IPS-18a (cell line): ENCODE measurements around the gene TGFBR2.

Experiments
- H3K27ac ChIP-seq: one replicate; pipeline ENCODE4 v1.5.1; 2013; ENCODE audit warnings: low read length
- H3K27me3 ChIP-seq: one replicate; pipeline ENCODE4 v1.6.1; 2013; ENCODE audit warnings: mild to moderate bottlenecking, low read length; ENCODE audit not compliant: control insufficient read depth, insufficient read depth
- H3K36me3 ChIP-seq: one replicate; pipeline ENCODE4 v1.6.1; 2013; ENCODE audit warnings: low read depth, low read length; ENCODE audit not compliant: control insufficient read depth
- H3K4me1 ChIP-seq: one replicate; pipeline ENCODE4 v1.6.1; 2013; ENCODE audit warnings: low read depth, low read length; ENCODE audit not compliant: control insufficient read depth
- H3K4me3 ChIP-seq: one replicate; pipeline ENCODE4 v1.5.1; 2013; ENCODE audit warnings: low read length
- H3K9ac ChIP-seq: one replicate; pipeline ENCODE4 v1.6.1; 2013; ENCODE audit warnings: mild to moderate bottlenecking, low read length, moderate library complexity
- H3K9me3 ChIP-seq: one replicate; pipeline ENCODE4 v1.6.1; 2013; ENCODE audit warnings: low read depth, low read length; ENCODE audit not compliant: control insufficient read depth

TGFBR2 gene

DNA sequence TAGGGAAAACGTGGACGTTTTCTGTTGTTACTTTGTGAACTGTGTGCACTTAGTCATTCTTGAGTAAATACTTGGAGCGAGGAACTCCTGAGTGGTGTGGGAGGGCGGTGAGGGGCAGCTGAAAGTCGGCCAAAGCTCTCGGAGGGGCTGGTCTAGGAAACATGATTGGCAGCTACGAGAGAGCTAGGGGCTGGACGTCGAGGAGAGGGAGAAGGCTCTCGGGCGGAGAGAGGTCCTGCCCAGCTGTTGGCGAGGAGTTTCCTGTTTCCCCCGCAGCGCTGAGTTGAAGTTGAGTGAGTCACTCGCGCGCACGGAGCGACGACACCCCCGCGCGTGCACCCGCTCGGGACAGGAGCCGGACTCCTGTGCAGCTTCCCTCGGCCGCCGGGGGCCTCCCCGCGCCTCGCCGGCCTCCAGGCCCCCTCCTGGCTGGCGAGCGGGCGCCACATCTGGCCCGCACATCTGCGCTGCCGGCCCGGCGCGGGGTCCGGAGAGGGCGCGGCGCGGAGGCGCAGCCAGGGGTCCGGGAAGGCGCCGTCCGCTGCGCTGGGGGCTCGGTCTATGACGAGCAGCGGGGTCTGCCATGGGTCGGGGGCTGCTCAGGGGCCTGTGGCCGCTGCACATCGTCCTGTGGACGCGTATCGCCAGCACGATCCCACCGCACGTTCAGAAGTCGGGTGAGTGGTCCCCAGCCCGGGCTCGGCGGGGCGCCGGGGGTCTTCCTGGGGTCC, at the start of gene TGFBR2:
Gene TGFBR2, plus strand, starts transcription at position 301 of the 731 bp plus-strand sequence. Its CDS starts 283 bp downstream, at position 584.
- Histone ChIP-seq H3K9ac (peak within 1 kb of the TSS; percentile 61), H3K36me3 (no peaks in the 10 kb centered on the region), H3K4me1 (peaks cover 12% of the 10 kb centered on the region), H3K27ac (peak within 1 kb of the TSS; percentile 10), H3K9me3 (no peaks in the 10 kb centered on the region), H3K27me3 (peaks cover 17% of the 10 kb centered on the region), H3K4me3 (peak within 1 kb of the TSS; percentile 61)

- no peaks in the 10 kb centered on the region for H3K27me3 ChIP-seq
- H3K4me3 ChIP-seq = no peak overlapping the region
- H3K36me3 ChIP-seq = no peaks in the 10 kb centered on the region
- no peaks in the 10 kb centered on the region for H3K9me3 ChIP-seq
- H3K9ac ChIP-seq = no peak overlapping the region
- no peaks in the 10 kb centered on the region for H3K4me1 ChIP-seq
- no peak overlapping the region for H3K27ac ChIP-seq
Measured at GRCh38 chr3:30557746-30558303, 48.6 kb upstream of the TGFBR2 start.

GRCh38 chr3:30563956-30564355, 42.4 kb upstream of the TGFBR2 start:
- Histone ChIP-seq H3K4me1 (no peaks in the 10 kb centered on the region), H3K4me3 (no peak overlapping the region), H3K36me3 (no peaks in the 10 kb centered on the region), H3K9ac (no peak overlapping the region), H3K27me3 (no peaks in the 10 kb centered on the region), H3K9me3 (no peaks in the 10 kb centered on the region), H3K27ac (no peak overlapping the region)

GRCh38 chr3:30567139-30567753, 39.2 kb upstream of the TGFBR2 start:
- no peaks in the 10 kb centered on the region for H3K36me3 ChIP-seq
- no peaks in the 10 kb centered on the region for H3K4me1 ChIP-seq
- H3K27me3 ChIP-seq = no peaks in the 10 kb centered on the region
- H3K9ac ChIP-seq = no peak overlapping the region
- no peak overlapping the region for H3K4me3 ChIP-seq
- H3K9me3 ChIP-seq = no peaks in the 10 kb centered on the region
- H3K27ac ChIP-seq = no peak overlapping the region

DNA sequence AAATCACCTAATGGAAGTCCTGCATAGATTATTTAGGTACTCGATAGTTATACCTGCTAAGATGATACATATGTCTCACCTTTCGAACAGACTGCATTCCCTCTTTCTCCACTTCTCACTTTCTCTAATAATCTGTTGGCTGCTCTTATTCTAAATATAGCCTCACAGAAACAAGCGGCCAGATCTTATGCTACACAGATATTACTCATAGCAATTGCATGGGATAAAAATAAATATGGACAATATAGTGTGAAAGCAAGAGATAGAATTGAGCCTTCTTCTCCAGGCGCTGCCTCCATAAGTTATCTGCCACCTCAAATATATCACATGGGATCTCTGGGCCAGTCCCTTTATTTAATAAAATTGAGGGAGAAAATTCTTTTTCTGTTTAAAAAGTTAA, 29.5 kb upstream of the TGFBR2 start:
- H3K4me1 ChIP-seq = no peaks in the 10 kb centered on the region
- H3K36me3 ChIP-seq = no peaks in the 10 kb centered on the region
- H3K27ac ChIP-seq = no peak overlapping the region
- no peak overlapping the region for H3K9ac ChIP-seq
- no peaks in the 10 kb centered on the region for H3K9me3 ChIP-seq
- no peak overlapping the region for H3K4me3 ChIP-seq
- H3K27me3 ChIP-seq = no peaks in the 10 kb centered on the region

GRCh38 chr3:30577788-30578187, 28.6 kb upstream of the TGFBR2 start:
- H3K4me1 ChIP-seq = no peaks in the 10 kb centered on the region
- H3K9ac ChIP-seq = no peak overlapping the region
- H3K27me3 ChIP-seq = no peaks in the 10 kb centered on the region
- H3K27ac ChIP-seq = no peak overlapping the region
- H3K36me3 ChIP-seq = no peaks in the 10 kb centered on the region
- no peaks in the 10 kb centered on the region for H3K9me3 ChIP-seq
- no peak overlapping the region for H3K4me3 ChIP-seq

DNA sequence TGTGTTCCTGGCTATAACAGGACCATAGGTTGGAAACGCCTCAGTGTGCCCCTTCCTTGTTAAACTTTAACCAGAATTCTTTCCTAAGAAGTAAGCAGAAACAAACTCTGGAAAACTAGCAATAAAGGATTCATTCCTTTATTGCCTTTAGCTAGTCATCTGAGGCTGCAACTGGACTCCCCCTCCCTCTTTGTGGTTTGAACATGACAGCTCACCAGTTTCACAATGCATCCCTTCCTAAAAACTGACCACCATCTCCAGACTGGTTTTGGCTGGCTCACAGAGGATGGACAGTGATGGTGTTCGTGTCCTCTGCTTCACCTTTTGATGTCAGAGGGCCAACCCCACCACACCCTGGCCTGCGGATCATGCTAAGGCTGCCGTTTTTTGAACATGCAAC, 27.9 kb upstream of the TGFBR2 start:
- no peaks in the 10 kb centered on the region for H3K9me3 ChIP-seq
- H3K4me1 ChIP-seq = no peaks in the 10 kb centered on the region
- no peak overlapping the region for H3K27ac ChIP-seq
- H3K27me3 ChIP-seq = no peaks in the 10 kb centered on the region
- H3K4me3 ChIP-seq = no peak overlapping the region
- H3K36me3 ChIP-seq = no peaks in the 10 kb centered on the region
- H3K9ac ChIP-seq = no peak overlapping the region

- H3K9me3 ChIP-seq = no peaks in the 10 kb centered on the region
- H3K27ac ChIP-seq = no peak overlapping the region
- H3K27me3 ChIP-seq = no peaks in the 10 kb centered on the region
- H3K36me3 ChIP-seq = no peaks in the 10 kb centered on the region
- no peak overlapping the region for H3K4me3 ChIP-seq
- H3K9ac ChIP-seq = no peak overlapping the region
- no peaks in the 10 kb centered on the region for H3K4me1 ChIP-seq
Measured at GRCh38 chr3:30578986-30579579, 27.3 kb upstream of the TGFBR2 start.

DNA sequence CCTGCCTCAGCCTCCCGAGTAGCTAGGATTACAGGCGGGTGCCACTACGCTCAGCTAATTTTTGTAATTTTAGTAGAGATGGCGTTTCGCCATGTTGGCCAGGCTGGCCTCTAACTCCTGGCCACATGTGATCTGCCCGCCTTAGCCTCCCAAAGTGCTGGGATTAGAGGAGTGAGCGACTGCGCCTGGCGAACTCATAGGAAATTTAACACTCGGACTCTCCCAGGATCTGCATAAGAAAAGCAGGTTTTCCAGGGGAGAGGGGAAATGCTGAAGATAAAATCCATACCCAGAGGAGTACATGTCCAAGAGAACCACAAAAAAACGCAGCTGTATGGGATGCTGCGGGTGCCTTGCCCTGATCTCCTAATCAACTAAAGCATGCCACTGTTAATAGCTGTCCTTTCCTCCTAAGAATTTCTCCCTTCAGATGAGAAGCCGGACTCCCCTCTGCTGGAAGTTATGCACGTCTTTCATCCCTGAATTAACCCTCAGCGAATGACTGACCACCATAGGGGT, 25.3 kb upstream of the TGFBR2 start:
- Histone ChIP-seq H3K36me3 (no peaks in the 10 kb centered on the region), H3K4me1 (no peaks in the 10 kb centered on the region), H3K9me3 (no peaks in the 10 kb centered on the region), H3K9ac (no peak overlapping the region), H3K27me3 (no peaks in the 10 kb centered on the region), H3K27ac (no peak overlapping the region), H3K4me3 (no peak overlapping the region)

GRCh38 chr3:30581982-30582381, 24.4 kb upstream of the TGFBR2 start:
- H3K4me3 ChIP-seq = no peak overlapping the region
- H3K27me3 ChIP-seq = no peaks in the 10 kb centered on the region
- no peak overlapping the region for H3K27ac ChIP-seq
- no peaks in the 10 kb centered on the region for H3K9me3 ChIP-seq
- no peaks in the 10 kb centered on the region for H3K4me1 ChIP-seq
- H3K9ac ChIP-seq = no peak overlapping the region
- no peaks in the 10 kb centered on the region for H3K36me3 ChIP-seq

- no peaks in the 10 kb centered on the region for H3K36me3 ChIP-seq
- H3K4me3 ChIP-seq = no peak overlapping the region
- H3K27me3 ChIP-seq = no peaks in the 10 kb centered on the region
- no peaks in the 10 kb centered on the region for H3K4me1 ChIP-seq
- H3K27ac ChIP-seq = no peak overlapping the region
- H3K9me3 ChIP-seq = no peaks in the 10 kb centered on the region
- no peak overlapping the region for H3K9ac ChIP-seq
Measured at GRCh38 chr3:30583973-30584372, 22.4 kb upstream of the TGFBR2 start.
